HCT116 (cell line): ENCODE results near the gene CHST11. TPM values are rescaled to one million over a fixed set of nuclear protein-coding genes. Genes with fewer than 3 reads are reported as not detected.

ENCODE experiments used
- ATAC-seq: fragments of 200-7000 bp; cut with Tn5 transposase; 2 replicates; pipeline ENCODE4 v1.9.1; 2020; ENCODE audit warnings: mild to moderate bottlenecking, moderate library complexity
- BruUV-seq: library from RNA; stranded (reverse); fragments of 400-500 nt; replicated peaks from 2 replicates; lab custom pipeline; 2021; lab: Mats Ljungman, UMichigan
- CTCF ChIA-PET: fragments of 300-600 bp; sonication (Branson Sonifier 250); formaldehyde crosslinking; loops from one replicate; lab custom pipeline; 2021; ENCODE audit warnings: antibody characterized with exemption; lab: Charles Lee
- POLR2A ChIA-PET: fragments of 300-600, 350-600 bp; sonication (Branson Sonifier 250); formaldehyde crosslinking; loops from one replicate; lab custom pipeline; 2021; ENCODE audit warnings: antibody characterized with exemption; lab: Charles Lee
- RAD21 ChIA-PET, 2 experiments: fragments of 300-600 bp; sonication (Branson Sonifier 250); formaldehyde crosslinking; loops; one replicate each; lab custom pipeline; 2023; ENCODE audit warnings: low total read pairs in 2 of 2; ENCODE audit not compliant: uncharacterized antibody in 2 of 2, unreplicated experiment in 2 of 2, low non-redundant PET in 1 of 2; lab: Charles Lee
- DNase-seq: peaks from one replicate; pipeline ENCODE4 v3.0.0-alpha.2; 2010; ENCODE audit warnings: low read depth, low spot score
- H2AFZ ChIP-seq: fragments of 200-600 bp; shearing (Covaris generic), sonication (generic); 2 replicates; pipeline ENCODE4 v1.6.1; 2017; ENCODE audit warnings: low read depth, mixed run types, mixed read lengths, antibody characterized with exemption, low read length; ENCODE audit not compliant: poor library complexity, severe bottlenecking
- H3K27ac ChIP-seq: 2 replicates; pipeline ENCODE4 v1.5.1; 2012; ENCODE audit warnings: low read depth, low read length
- H3K27me3 ChIP-seq: fragments of 200-600 bp; sonication (generic); 2 replicates; pipeline ENCODE4 v1.6.1; 2016; ENCODE audit warnings: mixed run types, low read length, mixed read lengths; ENCODE audit not compliant: insufficient read depth
- H3K36me3 ChIP-seq, 2 experiments: fragments of 200-500 bp in 1 of 2; fragments of 200-600 bp in 1 of 2; sonication (Bioruptor generic) in 1 of 2; sonication (generic) in 1 of 2; 2 replicates each; pipeline versions ENCODE4 v1.5.1 to v1.6.1; 2014 to 2016; ENCODE audit warnings: low read length in 2 of 2, inconsistent platforms in 1 of 2, mixed read lengths in 1 of 2, mixed run types in 1 of 2; ENCODE audit not compliant: insufficient read depth in 2 of 2, control insufficient read depth in 1 of 2
- H3K4me1 ChIP-seq, 2 experiments: fragments of 200-600 bp in 1 of 2; sonication (generic) in 1 of 2; 2 replicates each; pipeline versions ENCODE4 v1.5.1 to v1.6.1; 2012 to 2017; ENCODE audit warnings: low read length in 2 of 2, inconsistent platforms in 1 of 2, mild to moderate bottlenecking in 1 of 2, mixed read lengths in 1 of 2, mixed run types in 1 of 2, moderate library complexity in 1 of 2; ENCODE audit not compliant: insufficient read depth in 2 of 2, control insufficient read depth in 1 of 2
- H3K4me2 ChIP-seq: fragments of 200-600 bp; sonication (generic); 2 replicates; pipeline ENCODE4 v1.6.1; 2017; ENCODE audit warnings: mixed run types, low read length, mixed read lengths
- H3K4me3 ChIP-seq, 2 experiments: fragments of 200-600 bp in 1 of 2; sonication (generic) in 1 of 2; replicated peaks in 1 of 2; 2 replicates each; pipeline ENCODE4 v1.5.1; 2011 to 2016; ENCODE audit warnings: low read length in 2 of 2, control low read depth in 1 of 2, low read depth in 1 of 2, mild to moderate bottlenecking in 1 of 2, mixed read lengths in 1 of 2, mixed run types in 1 of 2
- H3K79me2 ChIP-seq: fragments of 200-600 bp; sonication (generic); 2 replicates; pipeline ENCODE4 v1.6.1; 2017; ENCODE audit warnings: mild to moderate bottlenecking, mixed run types, low read length, moderate library complexity, mixed read lengths; ENCODE audit not compliant: insufficient read depth
- H3K9ac ChIP-seq: fragments of 200-600 bp; sonication (generic); 2 replicates; pipeline ENCODE4 v1.6.1; 2016; ENCODE audit warnings: low read length, mixed read lengths
- H3K9me2 ChIP-seq: fragments of 200-600 bp; sonication (generic), shearing (Covaris generic); 2 replicates; pipeline ENCODE4 v1.6.1; 2017; ENCODE audit warnings: mixed run types, mild to moderate bottlenecking, moderate library complexity; ENCODE audit not compliant: insufficient read depth
- H3K9me3 ChIP-seq, 2 experiments: fragments of 200-500 bp in 1 of 2; fragments of 200-600 bp in 1 of 2; sonication (Bioruptor generic) in 1 of 2; sonication (generic) in 1 of 2; 2 replicates each; pipeline ENCODE4 v1.6.1; 2014 to 2017; ENCODE audit warnings: low read length in 2 of 2, mixed read lengths in 2 of 2, inconsistent platforms in 1 of 2, low read depth in 1 of 2, mild to moderate bottlenecking in 1 of 2, mixed run types in 1 of 2, moderate library complexity in 1 of 2; ENCODE audit not compliant: control insufficient read depth in 1 of 2, insufficient read depth in 1 of 2
- H4K20me1 ChIP-seq: fragments of 200-600 bp; sonication (generic), shearing (Covaris generic); 2 replicates; pipeline ENCODE4 v1.6.1; 2017; ENCODE audit warnings: mixed run types, mild to moderate bottlenecking, moderate library complexity; ENCODE audit not compliant: insufficient read depth
- ATF3 ChIP-seq: IDR thresholded peaks from 2 replicates; pipeline ENCODE4 v1.6.1; 2012
- CEBPB ChIP-seq: IDR thresholded peaks from 2 replicates; pipeline ENCODE4 v1.6.1; 2012; ENCODE audit warnings: low read depth
- FOSL1 ChIP-seq: IDR thresholded peaks from 2 replicates; pipeline ENCODE4 v1.6.1; 2012; ENCODE audit warnings: low read depth
- POLR2A ChIP-seq: IDR thresholded peaks from 2 replicates; pipeline ENCODE4 v1.7.0; 2011; ENCODE audit warnings: borderline replicate concordance; ENCODE audit not compliant: insufficient read depth, insufficient read length; ENCODE audit errors: extremely low read depth
- POLR2AphosphoS5 ChIP-seq: IDR thresholded peaks from 2 replicates; pipeline ENCODE4 v1.6.1; 2011; ENCODE audit warnings: mild to moderate bottlenecking, low read depth, low read length, moderate library complexity
- RAD21 ChIP-seq: IDR thresholded peaks from 2 replicates; pipeline ENCODE4 v1.6.1; 2012; ENCODE audit warnings: low read depth, mild to moderate bottlenecking
- REST ChIP-seq: IDR thresholded peaks from 2 replicates; pipeline ENCODE4 v1.6.1; 2012; ENCODE audit warnings: low read depth
- SIN3A ChIP-seq: IDR thresholded peaks from 2 replicates; pipeline ENCODE4 v1.6.1; 2012; ENCODE audit warnings: low read depth
- TCF7L2 ChIP-seq: IDR thresholded peaks from 2 replicates; pipeline ENCODE4 v1.7.0; 2011; ENCODE audit warnings: borderline replicate concordance, inconsistent platforms; ENCODE audit not compliant: insufficient read depth, insufficient read length; ENCODE audit errors: extremely low read depth
- YY1 ChIP-seq: IDR thresholded peaks from 2 replicates; pipeline ENCODE4 v1.6.1; 2011; ENCODE audit warnings: low read length, low read depth, moderate library complexity, mild to moderate bottlenecking; ENCODE audit not compliant: insufficient replicate concordance; ENCODE audit errors: extremely low read depth
- ZFX ChIP-seq: fragments of 450-650 bp; IDR thresholded peaks from 2 replicates; pipeline ENCODE4 v1.6.1; 2017
- ZNF274 ChIP-seq: fragments of 200-500 bp; sonication (Bioruptor generic); IDR thresholded peaks from 2 replicates; pipeline ENCODE4 v1.6.1; 2014; ENCODE audit warnings: mild to moderate bottlenecking, low read depth, low read length, inconsistent platforms
- intact Hi-C: fragments of 100-400 bp; cut with micrococcal nuclease; formaldehyde crosslinking; loops from 2 replicates; pipeline ENCODE4 v1.10.0; 2022
- total RNA-seq: library from RNA; stranded (reverse); gene quantifications from one replicate; pipeline ENCODE4 v1.2.1, GENCODE V29; 2021; ENCODE audit not compliant: unreplicated experiment
- TF ChIP-seq, protein P1 (sequence below): IDR thresholded peaks from 2 replicates; pipeline ENCODE4 v1.6.1; 2011; ENCODE audit warnings: mild to moderate bottlenecking, low read length, moderate library complexity; ENCODE audit not compliant: insufficient replicate concordance; ENCODE audit errors: extremely low read depth
- TF ChIP-seq, protein P2 (sequence below), 3 experiments: fragments of 200-600 bp in 1 of 3; sonication (generic) in 1 of 3; IDR thresholded peaks in 2 of 3; conservative IDR thresholded peaks in 1 of 3; 2 replicates each; pipeline ENCODE4 v1.5.1; 2012 to 2017; ENCODE audit warnings: low read depth in 2 of 3, low read length in 2 of 3, antibody characterized with exemption in 1 of 3, borderline replicate concordance in 1 of 3, control low read depth in 1 of 3, mild to moderate bottlenecking in 1 of 3, mixed read lengths in 1 of 3, mixed run types in 1 of 3, moderate library complexity in 1 of 3; ENCODE audit not compliant: insufficient read depth in 1 of 3

Gene CHST11
- total RNA-seq, 1 experiment from 2014 or later, result 10.1 TPM

GRCh38 chr12:104419717-104420116, 37.0 kb upstream of the CHST11 start:
- no peaks in the 10 kb centered on the region for H3K36me3 ChIP-seq
- peaks cover 37 to 56% of the 10 kb centered on the region in 2 experiments for H3K4me1 ChIP-seq
- DNase-seq, result no peak
- CTCF ChIA-PET, result no interaction called here
- ATAC-seq, result no peak
- H3K79me2 ChIP-seq, result no peaks in the 10 kb centered on the region
- no peak overlapping the region for H2AFZ ChIP-seq
- no TSS peak for BruUV-seq
- no peak overlapping the region for H3K9ac ChIP-seq
- H4K20me1 ChIP-seq, result no peaks in the 10 kb centered on the region
- no peaks in the 10 kb centered on the region for H3K9me3 ChIP-seq
- TF ChIP-seq SIN3A (no peak), REST (no peak), RAD21 (no peak), ZFX (no peak), ATF3 (no peak), YY1 (no peak), POLR2AphosphoS5 (no peak), POLR2A (no peak), ZNF274 (no peak), TCF7L2 (no peak), CEBPB (no peak), FOSL1 (no peak)
- TF ChIP-seq, protein P1, sequence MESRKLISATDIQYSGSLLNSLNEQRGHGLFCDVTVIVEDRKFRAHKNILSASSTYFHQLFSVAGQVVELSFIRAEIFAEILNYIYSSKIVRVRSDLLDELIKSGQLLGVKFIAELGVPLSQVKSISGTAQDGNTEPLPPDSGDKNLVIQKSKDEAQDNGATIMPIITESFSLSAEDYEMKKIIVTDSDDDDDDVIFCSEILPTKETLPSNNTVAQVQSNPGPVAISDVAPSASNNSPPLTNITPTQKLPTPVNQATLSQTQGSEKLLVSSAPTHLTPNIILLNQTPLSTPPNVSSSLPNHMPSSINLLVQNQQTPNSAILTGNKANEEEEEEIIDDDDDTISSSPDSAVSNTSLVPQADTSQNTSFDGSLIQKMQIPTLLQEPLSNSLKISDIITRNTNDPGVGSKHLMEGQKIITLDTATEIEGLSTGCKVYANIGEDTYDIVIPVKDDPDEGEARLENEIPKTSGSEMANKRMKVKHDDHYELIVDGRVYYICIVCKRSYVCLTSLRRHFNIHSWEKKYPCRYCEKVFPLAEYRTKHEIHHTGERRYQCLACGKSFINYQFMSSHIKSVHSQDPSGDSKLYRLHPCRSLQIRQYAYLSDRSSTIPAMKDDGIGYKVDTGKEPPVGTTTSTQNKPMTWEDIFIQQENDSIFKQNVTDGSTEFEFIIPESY, result no peak
- TF ChIP-seq, protein P2, sequence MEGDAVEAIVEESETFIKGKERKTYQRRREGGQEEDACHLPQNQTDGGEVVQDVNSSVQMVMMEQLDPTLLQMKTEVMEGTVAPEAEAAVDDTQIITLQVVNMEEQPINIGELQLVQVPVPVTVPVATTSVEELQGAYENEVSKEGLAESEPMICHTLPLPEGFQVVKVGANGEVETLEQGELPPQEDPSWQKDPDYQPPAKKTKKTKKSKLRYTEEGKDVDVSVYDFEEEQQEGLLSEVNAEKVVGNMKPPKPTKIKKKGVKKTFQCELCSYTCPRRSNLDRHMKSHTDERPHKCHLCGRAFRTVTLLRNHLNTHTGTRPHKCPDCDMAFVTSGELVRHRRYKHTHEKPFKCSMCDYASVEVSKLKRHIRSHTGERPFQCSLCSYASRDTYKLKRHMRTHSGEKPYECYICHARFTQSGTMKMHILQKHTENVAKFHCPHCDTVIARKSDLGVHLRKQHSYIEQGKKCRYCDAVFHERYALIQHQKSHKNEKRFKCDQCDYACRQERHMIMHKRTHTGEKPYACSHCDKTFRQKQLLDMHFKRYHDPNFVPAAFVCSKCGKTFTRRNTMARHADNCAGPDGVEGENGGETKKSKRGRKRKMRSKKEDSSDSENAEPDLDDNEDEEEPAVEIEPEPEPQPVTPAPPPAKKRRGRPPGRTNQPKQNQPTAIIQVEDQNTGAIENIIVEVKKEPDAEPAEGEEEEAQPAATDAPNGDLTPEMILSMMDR (IDR thresholded peaks at IDR 0.05 in 2 of 3, conservative IDR thresholded peaks at IDR 0.05 in 1 of 3; ENCODE audit: borderline replicate concordance in 1 of 3, insufficient read depth in 1 of 3, low read depth in 2 of 3, low read length in 2 of 3), result no peak
- RAD21 ChIA-PET, result no interaction called here
- no peak overlapping the region for H3K4me3 ChIP-seq
- H3K27me3 ChIP-seq, result peaks cover 7% of the 10 kb centered on the region; the same call in 1 of the 2 replicates
- no peak overlapping the region for H3K27ac ChIP-seq
- POLR2A ChIA-PET, result no interaction called here
- H3K9me2 ChIP-seq, result no peaks in the 10 kb centered on the region
- intact Hi-C loops, result no loop called here
- no peak overlapping the region for H3K4me2 ChIP-seq
